ENCODE results near the gene WWTR1.

DNA sequence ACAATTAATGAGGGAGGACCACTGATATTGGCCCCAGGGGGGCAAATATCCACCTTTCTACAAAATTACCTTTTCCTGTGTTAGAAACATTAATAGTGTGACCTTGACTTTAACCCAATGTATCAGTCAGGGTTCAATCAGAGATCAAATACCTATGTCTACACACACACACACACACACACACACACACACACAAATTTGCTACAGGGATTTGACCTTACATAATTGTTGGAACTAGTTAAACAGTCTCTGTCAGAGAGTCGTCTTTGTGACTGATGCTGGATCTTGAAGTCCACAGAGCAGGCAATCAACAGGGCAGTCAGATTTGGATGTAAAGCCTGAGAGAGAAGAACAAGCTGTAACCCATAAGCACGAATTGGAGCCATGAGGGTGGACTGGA, 150.9 kb downstream of the WWTR1 start:
- TF ChIP-seq, protein P1, sequence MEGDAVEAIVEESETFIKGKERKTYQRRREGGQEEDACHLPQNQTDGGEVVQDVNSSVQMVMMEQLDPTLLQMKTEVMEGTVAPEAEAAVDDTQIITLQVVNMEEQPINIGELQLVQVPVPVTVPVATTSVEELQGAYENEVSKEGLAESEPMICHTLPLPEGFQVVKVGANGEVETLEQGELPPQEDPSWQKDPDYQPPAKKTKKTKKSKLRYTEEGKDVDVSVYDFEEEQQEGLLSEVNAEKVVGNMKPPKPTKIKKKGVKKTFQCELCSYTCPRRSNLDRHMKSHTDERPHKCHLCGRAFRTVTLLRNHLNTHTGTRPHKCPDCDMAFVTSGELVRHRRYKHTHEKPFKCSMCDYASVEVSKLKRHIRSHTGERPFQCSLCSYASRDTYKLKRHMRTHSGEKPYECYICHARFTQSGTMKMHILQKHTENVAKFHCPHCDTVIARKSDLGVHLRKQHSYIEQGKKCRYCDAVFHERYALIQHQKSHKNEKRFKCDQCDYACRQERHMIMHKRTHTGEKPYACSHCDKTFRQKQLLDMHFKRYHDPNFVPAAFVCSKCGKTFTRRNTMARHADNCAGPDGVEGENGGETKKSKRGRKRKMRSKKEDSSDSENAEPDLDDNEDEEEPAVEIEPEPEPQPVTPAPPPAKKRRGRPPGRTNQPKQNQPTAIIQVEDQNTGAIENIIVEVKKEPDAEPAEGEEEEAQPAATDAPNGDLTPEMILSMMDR (conservative IDR thresholded peaks at IDR 0.05 in 1 of 2, IDR thresholded peaks at IDR 0.05 in 1 of 2; ENCODE audit: extremely low read depth in 1 of 2, insufficient read depth in 1 of 2, low read depth in 1 of 2, low read length in 2 of 2): no peak
- no peak for TF ChIP-seq EZH2 (IDR thresholded peaks at IDR 0.05; ENCODE audit: borderline replicate concordance, low read length)

Measured in mammary epithelial cell (primary cell).